Measurements from ENCODE around the gene NRIP1.

GRCh38 chr21:14957836-14958235 is 107.0 kb downstream of the NRIP1 start:
- no peak for TF ChIP-seq CTCF (IDR thresholded peaks at IDR 0.05)
- no peak for TF ChIP-seq POLR2AphosphoS5 (IDR thresholded peaks at IDR 0.05)

Data from upper lobe of left lung (tissue), 4 donors.